Skin epidermis (tissue), 12 donors: ENCODE measurements around the gene THBS2.
A peak's percentile ranks its signal among the peaks of the same experiment; 100 is the strongest.

Source experiments
- H3K27ac ChIP-seq, 21 experiments: fragments of 200-600 bp; sonication (generic) in 11 of 21; one replicate each; pipeline ENCODE4 v1.5.0; 2020; ENCODE audit warnings: mild to moderate bottlenecking in 3 of 21, inconsistent platforms in 2 of 21, moderate library complexity in 2 of 21
- H3K4me3 ChIP-seq, 7 experiments: fragments of 200-600 bp; sonication (generic) in 2 of 7; one replicate each; pipeline ENCODE4 v1.5.0; 2020; ENCODE audit warnings: inconsistent platforms in 2 of 7, mild to moderate bottlenecking in 2 of 7, moderate library complexity in 1 of 7

THBS2 gene

DNA sequence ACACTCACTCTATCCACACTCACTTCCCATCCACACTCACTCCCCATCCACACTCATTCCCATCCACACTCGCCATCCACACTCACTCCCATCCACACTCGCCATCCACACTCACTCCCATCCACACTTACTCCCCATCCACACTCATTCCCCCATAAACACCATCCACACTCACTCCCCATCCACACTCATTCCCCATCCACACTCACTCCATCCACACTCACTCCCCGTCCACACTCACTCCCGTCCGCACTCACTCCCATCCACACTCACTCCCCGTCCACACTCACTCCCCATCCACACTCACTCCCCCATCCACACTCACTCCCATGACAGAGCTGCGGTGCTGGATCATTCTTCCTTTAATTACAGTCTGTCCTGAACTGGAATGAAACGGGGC is 17.1 kb downstream of the THBS2 start:
- Histone ChIP-seq H3K4me3 (no peak overlapping the region), H3K27ac (no peak overlapping the region)

DNA sequence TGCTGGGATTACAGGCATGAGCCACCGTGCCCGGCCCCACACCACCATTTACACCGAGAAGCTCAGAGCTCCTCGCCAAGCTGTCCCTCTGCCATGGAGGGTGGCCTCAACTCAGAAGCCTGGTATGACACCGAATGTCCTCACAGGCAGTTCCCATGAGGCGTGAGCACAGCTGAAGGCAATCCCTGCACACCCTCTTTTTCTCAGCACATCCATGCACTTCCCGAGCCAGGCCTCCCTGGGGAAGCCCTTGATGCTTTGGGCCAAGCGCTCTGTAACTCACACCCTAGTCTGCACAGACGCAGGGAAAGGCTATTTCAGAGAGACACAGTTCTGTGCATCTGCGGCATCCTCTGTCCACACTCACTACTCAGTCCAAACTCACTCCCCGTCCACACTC is 18.4 kb downstream of the THBS2 start:
- no peak overlapping the region for H3K4me3 ChIP-seq

DNA sequence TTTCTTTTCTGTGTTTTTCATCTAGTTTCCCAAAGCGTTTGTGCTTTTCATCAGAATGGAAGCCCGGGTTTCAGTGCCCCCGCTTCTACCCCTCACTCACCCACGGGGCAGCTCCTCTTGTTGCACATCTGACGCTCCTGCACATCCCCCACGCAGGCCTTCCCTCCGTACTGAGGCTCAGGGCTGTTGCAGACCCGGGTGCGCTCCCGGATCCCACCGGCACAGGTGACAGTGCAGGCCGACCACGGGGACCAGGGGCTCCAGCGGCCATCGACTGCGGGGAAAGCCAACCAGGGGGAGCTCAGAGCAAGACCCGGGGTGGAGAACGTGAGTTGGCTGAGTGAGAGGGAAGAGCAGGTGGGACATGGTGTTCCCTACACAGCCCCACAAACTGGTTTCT is 19.0 kb downstream of the THBS2 start:
- H3K27ac ChIP-seq = no peak overlapping the region
- no peak overlapping the region for H3K4me3 ChIP-seq

More for the DNA sequence above, 18.4 kb downstream of the THBS2 start:
- H3K27ac ChIP-seq = peak overlapping the region in 1 of 21 experiments; percentile 25

DNA sequence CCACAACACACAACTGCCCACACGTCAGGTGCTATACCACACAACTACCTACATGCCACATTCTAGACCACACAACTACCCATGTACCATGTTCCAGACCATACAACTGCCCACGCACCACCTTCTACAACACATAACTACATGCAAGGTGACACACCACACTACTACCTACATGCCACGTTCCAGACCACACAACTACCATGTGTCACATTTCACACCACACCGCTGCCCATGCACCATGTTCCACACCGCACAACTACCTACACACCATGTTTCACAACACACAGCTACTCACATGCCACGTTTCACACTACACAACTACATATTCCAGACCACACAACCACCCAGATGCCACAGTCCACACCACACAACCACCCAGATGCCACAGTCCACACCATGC is 19.8 kb downstream of the THBS2 start:
- Histone ChIP-seq H3K4me3 (no peak overlapping the region), H3K27ac (no peak overlapping the region)

DNA sequence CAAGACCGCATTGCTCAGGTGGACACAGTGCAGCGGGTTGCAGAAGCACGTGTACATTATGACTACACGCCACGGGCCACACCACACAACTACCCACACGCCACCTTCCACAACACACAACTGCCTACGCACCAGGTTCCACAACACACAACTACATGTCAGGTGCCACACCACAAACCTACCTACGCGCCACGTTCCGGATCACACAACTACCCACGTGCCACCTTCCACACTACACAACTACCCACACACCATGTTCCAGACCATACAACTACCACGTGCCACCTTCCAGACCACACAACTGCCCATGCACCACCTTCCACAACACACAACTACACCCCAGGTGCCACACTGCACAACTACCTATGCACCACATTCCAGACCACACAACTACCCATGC is 20.5 kb downstream of the THBS2 start:
- Histone ChIP-seq H3K27ac (no peak overlapping the region), H3K4me3 (no peak overlapping the region)

DNA sequence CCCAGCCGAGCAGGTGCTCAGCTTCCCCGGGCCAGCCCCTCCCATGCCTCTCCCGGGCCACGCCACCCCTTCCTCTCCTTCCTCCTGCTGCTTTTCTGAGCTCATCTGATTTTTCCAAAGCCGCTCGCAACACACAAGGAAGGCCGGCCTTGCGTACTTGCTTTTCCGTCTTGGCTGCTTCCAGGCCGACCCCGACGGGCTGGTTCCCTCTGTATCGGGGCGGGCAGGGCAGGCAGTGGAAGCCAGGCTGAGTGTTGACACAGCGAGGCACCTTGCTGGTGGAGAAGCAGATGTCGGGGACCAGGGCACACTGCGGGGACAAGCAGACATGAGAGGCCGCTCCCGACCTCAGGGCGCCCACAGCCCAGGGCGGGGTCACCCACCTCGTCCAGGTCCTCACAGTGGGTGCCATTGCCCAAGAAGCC is 21.1 kb downstream of the THBS2 start:
- no peak overlapping the region for H3K27ac ChIP-seq
- no peak overlapping the region for H3K4me3 ChIP-seq

DNA sequence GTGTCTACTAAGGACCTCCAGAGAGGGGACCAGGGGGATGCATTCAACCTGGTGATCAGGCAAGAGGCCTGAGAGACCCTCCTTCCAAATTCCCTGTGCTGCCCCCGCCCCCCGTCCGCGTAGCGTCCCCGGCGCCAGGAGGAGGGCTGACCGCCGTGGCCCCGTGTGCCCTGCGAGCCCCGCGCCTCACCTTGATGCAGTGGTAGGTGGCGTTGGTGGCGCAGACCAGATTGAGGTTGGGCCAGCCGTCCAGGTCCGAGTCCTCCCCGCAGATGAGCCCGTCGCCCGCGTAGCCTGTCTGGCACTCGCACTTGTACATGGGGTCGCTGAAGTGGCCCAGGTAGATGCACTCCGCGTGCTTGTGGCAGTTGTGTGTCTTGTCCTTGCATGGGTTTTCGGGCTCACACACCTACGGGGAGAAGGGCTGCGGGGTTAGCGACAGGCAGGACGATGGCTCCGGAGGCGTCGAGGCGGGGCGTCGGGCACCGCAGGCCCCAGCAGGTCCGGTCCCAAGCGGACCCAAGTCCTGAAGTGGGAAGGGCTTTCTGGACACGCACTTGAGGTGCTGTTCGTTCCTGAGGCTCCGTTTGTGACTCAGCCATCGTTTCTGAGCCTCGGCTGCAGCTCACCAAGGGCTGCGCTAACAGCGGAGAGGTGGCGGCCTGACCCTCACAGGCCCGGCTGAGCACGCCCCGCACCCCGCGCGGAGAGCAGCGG is 21.7 kb downstream of the THBS2 start:
- H3K4me3 ChIP-seq = no peak overlapping the region
- H3K27ac ChIP-seq = no peak overlapping the region

DNA sequence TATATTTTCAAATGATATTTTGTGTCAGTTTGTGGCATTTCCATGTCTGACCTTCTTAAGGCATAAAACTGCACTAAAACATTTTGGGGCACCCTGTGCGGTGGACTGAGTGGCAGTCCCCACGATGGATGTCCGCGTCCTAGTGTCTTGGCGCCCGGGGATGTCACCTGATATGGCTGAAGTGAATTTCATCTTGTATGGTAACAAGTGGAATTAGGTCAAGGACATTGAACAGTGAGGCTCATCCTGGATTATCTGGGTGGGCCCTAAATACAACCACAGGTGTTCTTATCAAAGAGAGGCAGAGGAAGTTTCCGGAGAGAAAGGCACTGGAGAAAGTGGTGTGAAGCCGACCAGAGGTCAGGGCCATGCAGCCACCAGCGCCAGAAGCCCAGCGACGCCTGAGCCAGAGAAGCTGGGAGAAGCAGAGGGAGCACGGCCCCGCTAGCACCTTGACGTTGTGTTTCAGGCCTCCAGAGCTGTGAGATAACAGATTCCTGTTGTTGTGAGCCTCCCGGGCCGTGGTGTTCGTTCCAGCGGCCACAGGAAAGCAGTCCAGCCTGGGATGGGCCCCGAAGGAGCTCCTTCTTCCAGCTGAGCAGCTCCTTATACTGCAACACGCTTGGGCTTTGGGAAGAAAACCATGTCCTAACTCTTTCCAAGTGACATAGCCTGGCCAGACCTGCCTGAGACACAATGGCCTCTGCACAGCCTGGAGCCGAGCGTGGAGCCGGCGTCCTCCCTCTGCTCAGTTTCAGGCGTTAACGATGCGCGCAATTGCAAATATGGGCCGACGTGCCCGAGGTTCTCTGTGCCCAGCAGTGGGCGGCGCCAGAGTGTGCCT is 22.5 kb downstream of the THBS2 start:
- no peak overlapping the region for H3K27ac ChIP-seq

DNA sequence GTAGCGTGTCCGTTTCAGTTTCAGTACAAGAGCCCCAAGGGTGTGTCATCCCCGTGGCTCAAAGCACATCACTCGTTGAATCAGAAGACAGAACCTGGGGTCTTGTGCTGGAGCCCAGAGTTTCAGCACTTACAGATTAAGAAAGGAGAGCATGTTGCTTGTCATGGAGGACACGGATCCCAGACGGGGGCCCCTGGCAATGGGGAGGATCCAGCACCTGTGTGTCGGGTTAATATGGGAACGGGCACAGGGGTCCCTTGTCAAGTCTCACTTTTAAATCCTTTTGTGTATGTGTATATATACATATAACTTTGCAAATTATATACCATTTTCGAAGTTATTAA is 23.4 kb downstream of the THBS2 start:
- Histone ChIP-seq H3K4me3 (no peak overlapping the region), H3K27ac (peak overlapping the region in 1 of 21 experiments; percentile 38)

More for the DNA sequence above, 22.5 kb downstream of the THBS2 start:
- no peak overlapping the region for H3K4me3 ChIP-seq

DNA sequence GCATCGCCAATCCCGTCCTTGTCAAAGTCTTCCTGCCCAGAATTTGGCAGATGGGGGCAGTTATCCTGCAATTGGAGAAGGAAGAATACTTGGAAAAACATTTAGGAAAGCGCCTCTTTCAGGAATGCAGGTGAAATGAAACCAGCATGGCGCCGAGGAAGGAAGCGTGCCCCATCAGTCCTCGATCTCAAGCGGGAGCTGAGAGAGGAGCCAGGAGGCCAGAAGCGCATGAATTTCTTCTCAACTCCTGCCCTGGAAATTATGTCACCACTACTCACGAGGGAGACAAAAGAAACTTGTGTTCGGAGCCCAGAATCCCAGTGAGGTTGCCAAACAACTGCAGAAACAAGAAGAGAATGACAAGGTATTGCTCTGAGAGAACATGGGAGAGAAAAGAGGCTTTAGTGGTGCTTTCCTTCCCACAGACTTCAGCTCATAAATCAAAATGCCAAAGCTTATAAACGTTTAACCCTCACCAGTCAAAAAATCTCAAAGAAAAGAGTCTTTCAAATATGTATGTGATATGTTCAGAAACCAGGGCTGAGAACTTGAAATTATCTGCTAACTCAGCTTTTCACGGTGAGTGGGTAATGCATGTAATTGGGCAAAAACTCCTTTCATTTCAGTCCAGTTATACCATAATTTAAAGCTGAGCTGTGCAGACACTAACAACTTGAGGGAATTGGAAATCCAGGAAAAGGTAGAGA is 23.9 kb downstream of the THBS2 start:
- no peak overlapping the region for H3K4me3 ChIP-seq

DNA sequence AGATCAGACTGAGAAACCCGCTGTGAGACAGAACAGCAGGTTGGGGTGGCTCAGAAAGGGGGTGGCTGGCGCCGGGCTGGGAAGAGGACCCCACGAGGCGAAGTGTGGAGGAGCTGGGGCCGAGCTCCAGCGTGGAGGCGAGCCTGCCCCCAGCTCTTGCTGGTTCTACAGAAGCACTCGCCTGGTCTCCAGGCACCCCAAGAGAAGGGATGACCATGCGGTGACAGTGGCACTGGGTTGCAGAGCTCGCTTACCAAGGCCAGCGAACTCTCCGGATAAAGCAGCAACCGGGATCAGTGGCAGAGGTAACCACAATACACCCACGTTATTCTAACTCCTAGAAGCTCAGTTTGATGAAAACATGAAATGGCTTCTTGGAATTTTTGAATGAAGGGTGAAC is 26.5 kb downstream of the THBS2 start:
- no peak overlapping the region for H3K4me3 ChIP-seq
- no peak overlapping the region for H3K27ac ChIP-seq

More for the DNA sequence above, 23.9 kb downstream of the THBS2 start:
- H3K27ac ChIP-seq = peak overlapping the region in 1 of 21 experiments; percentile 38

DNA sequence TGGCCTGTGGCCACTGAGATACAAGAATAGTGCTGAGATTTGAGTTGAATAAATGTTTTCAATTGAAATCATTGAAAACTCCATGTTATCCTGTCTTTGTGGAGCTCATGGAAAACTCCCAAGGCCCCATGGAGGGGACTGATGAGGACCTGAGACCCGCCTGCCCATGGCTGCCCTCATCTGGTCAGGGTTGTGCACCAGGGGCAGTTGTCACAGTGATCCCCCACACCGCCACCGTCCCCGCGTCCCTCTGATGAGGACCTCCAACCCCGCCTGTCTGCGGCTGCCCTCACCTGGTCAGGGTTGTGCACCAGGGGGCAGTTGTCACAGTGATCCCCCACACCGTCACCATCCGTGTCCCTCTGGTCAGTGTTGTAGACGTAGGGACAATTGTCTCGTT is 27.8 kb downstream of the THBS2 start:
- H3K27ac ChIP-seq = no peak overlapping the region

DNA sequence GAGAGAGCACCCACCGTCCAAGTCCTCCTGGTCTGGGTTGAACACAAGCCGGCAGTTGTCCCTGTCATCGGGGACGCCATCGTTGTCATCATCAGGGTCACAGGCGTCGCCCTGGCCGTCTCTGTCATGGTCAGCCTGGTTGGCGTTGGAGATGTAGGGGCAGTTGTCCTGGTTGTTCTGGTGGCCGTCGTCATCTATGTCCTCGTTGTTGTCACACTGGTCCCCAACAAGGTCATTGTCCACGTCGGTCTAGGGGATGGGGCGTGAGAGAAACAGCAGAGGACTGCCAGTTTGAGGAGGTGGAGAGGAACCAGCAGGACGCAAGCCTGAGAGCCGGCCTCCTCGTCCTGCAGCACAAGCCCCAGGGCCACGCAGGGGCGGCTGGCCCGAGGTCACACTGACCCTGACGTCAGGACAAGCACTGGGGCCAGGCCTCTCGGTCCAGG is 28.5 kb downstream of the THBS2 start:
- H3K27ac ChIP-seq = peak overlapping the region in 1 of 21 experiments; percentile 31
- H3K4me3 ChIP-seq = no peak overlapping the region

More for the DNA sequence above, 27.8 kb downstream of the THBS2 start:
- no peak overlapping the region for H3K4me3 ChIP-seq

DNA sequence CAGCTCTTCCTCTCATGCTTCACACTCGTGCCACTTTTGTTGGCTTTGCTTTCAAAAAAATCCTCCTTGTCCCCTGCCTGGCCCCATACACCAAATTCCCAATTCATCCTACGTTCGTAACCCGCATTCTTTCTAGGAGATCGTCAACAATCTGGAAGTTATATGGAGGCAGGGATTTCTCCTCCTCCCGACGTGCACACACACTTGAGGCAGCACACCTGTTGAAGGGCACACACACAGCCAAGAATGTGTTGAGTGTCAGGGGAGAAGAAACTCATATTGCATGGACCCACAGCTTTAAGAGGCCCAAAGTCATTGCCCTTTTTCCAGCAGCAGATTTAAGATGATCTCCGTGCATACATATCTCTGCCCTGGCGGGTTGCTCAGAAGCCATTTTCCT is 28.9 kb downstream of the THBS2 start:
- Histone ChIP-seq H3K27ac (peak overlapping the region in 6 of 21 experiments; percentile 6 to 54 (median 30)), H3K4me3 (no peak overlapping the region)

DNA sequence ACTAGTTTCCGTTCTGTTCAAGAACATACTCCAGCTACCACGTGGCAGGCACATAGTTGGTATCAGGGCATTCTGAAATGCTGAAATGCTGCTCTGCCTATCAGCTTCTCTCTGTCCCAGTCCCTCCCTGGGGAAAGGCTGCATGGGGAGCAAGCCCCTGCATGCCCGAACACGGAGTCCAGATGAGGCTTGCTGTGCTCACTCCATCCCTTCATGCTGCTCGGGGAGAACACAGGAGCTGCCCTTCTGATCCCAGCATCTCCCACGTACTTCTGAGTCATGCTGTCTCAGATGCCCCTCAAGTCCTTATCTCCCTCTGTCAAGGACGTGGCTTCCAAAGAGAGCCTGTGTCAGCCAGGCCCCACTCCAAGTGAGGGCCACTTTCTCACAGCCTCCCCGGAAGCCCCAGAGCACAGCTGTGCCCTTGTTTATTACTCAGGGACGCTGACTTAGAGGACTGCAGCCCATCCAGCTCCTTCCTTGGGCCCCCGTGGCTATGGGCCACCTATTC is 29.4 kb downstream of the THBS2 start:
- H3K27ac ChIP-seq = peak overlapping the region in 6 of 21 experiments; percentile 6 to 54 (median 30)

DNA sequence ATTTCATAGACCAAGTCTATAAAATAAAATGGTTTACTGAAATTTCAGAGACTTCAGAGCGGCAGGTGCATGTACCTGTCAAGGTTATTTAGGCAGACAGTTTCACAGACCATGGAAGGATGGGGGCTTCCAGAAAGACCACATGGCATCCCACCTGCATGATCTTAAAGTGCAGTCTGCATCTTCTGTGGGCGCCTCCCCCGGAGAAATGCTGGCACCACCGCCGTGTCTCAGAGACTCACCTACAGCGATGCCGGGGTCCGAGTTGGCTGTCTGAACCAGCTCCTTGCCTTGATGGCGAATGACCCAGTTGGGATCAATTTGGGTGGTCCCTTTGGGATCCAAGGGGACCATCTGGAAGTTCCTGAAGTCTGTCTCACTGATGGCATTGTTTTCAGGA is 30.6 kb downstream of the THBS2 start:
- Histone ChIP-seq H3K4me3 (no peak overlapping the region), H3K27ac (no peak overlapping the region)

More for the DNA sequence above, 29.4 kb downstream of the THBS2 start:
- no peak overlapping the region for H3K4me3 ChIP-seq

DNA sequence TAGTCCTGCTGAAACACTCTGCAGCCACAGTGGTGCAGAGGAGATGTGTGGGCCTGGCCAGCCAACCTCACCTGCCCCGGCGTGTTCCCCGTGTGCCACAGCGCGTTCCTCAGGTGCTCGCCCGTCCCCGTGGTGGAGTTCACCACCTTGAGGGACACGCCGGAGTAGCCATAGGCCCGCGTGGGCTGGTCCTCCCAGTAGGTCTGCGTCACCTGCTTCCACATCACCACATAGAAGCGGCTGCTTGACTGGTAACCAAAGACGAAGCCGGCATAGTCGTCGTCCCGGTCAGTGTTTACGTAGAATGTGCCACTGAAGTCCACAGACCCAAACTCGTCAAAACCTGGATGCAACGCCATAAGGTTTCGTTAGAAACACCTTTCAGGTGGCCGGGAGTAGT is 31.5 kb downstream of the THBS2 start:
- no peak overlapping the region for H3K4me3 ChIP-seq

DNA sequence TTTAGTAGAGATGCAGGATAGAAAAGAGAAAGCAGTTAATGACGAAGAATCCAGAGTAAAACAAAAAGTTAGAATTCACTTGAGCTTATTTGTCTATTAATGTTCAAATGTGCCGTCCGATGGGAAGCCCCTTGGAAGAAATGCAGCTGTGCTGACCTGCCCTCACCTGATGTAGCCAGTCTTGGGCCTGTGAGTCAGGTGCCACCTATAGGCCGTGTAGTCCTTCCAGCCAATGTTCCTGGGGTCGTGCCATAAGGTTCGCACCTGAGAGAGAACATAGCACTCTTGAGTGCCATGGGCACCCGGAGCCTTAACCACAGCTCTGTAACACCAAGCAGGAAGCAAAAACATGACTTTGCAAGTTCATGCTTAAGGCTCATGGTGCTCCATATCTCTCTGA is 32.4 kb downstream of the THBS2 start:
- Histone ChIP-seq H3K27ac (no peak overlapping the region), H3K4me3 (no peak overlapping the region)

More for the DNA sequence above, 31.5 kb downstream of the THBS2 start:
- H3K27ac ChIP-seq = no peak overlapping the region

DNA sequence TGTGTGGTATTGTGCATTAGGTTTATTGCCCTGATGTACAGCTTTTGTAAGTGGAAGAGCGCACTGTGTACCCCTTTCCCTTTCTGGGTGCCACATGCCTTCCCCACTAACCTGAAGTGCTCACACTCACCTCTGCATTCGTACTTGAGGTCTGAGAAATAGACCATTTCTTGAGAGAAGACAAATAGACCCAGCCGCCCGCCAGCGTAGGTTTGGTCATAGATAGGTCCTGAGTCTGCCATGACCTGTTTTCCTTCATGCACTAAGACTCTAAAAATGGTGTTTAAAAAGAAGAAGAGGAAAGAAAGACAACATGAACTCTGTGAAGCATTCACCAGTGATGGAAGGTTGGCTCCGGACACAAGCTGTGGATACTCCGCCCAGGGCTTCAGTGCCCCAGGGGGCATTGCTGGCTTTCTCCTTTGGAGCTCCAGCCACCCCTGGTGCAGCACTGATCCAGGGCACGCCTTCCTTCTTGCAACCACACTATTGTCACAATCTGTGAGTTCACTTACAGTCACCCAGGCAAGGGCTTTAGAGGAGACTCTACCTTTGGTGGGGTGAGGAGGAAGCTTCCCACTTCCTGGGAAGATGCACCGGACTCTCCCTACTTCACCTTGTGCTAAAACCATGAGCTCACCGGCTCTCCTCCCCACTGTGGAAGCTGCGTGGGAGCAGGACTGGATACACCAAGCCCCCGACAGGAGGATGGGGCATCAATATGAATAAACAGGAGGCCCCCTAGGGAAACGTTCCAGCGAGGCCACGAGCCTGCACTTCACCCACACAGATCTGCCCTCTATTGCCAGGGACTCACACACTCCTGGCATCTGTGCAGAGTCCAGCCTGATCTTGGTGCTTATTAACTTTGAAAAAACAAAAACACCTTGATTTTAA is 33.3 kb downstream of the THBS2 start:
- H3K4me3 ChIP-seq = no peak overlapping the region
- H3K27ac ChIP-seq = no peak overlapping the region
